NCI-H2107 treated with DMSO at 0.1 percent for 48 hours (cell line): ENCODE measurements around the gene DMXL1.

ENCODE experiments used
- DNase-seq: peaks from one replicate; lab custom pipeline; 2025; ENCODE audit not compliant: unreplicated experiment; lab: John Stamatoyannopoulos, UW

Gene DMXL1

GRCh38 chr5:119264186-119264585 lies 193.3 kb downstream of the DMXL1 start:
- no peak for DNase-seq

GRCh38 chr5:119267958-119268386 lies 197.1 kb downstream of the DMXL1 start:
- DNase-seq: peak; percentile 77

GRCh38 chr5:119268387-119269060 lies 197.6 kb downstream of the DMXL1 start:
- peak; percentile 21 for DNase-seq

GRCh38 chr5:119269061-119269944 lies 198.4 kb downstream of the DMXL1 start:
- DNase-seq: peak; percentile 6

GRCh38 chr5:119270121-119270565 lies 199.3 kb downstream of the DMXL1 start:
- no peak for DNase-seq

GRCh38 chr5:119270960-119271757 lies 200.3 kb downstream of the DMXL1 start:
- no peak for DNase-seq

GRCh38 chr5:119271758-119272730 lies 201.2 kb downstream of the DMXL1 start:
- no peak for DNase-seq

- no peak for DNase-seq
These were observed 202.5 kb downstream of the DMXL1 start for GRCh38 chr5:119273391-119273839.

- no peak for DNase-seq
These were observed 203.3 kb downstream of the DMXL1 start for GRCh38 chr5:119274030-119274766.

GRCh38 chr5:119274767-119275130 lies 203.9 kb downstream of the DMXL1 start:
- no peak for DNase-seq

- DNase-seq: no peak
These were observed 204.3 kb downstream of the DMXL1 start for GRCh38 chr5:119275146-119275545.

- no peak for DNase-seq
These were observed 204.8 kb downstream of the DMXL1 start for GRCh38 chr5:119275601-119276173.

GRCh38 chr5:119276978-119277377 lies 206.1 kb downstream of the DMXL1 start:
- DNase-seq: no peak

GRCh38 chr5:119279093-119279492 lies 208.2 kb downstream of the DMXL1 start:
- DNase-seq: no peak

- no peak for DNase-seq
These were observed 209.5 kb downstream of the DMXL1 start for GRCh38 chr5:119280380-119280779.

- DNase-seq: no peak
These were observed 211.7 kb downstream of the DMXL1 start for GRCh38 chr5:119282628-119283027.

- no peak for DNase-seq
These were observed 213.1 kb downstream of the DMXL1 start for GRCh38 chr5:119284031-119284430.

- DNase-seq: no peak
These were observed 214.4 kb downstream of the DMXL1 start for GRCh38 chr5:119285070-119285916.
